Activated B cell treated with CpG ODN at 0.5 μM for 24 hours (primary cell): Measurements from ENCODE around the gene NBEAL2. TPM values are rescaled to one million over a fixed set of nuclear protein-coding genes. Genes with fewer than 3 reads are reported as not detected.

Source experiments
- ATAC-seq: fragments of 200-7000 bp; cut with Tn5 transposase; one replicate; pipeline ENCODE4 v1.10.0; 2021; ENCODE audit warnings: low read depth, mild to moderate bottlenecking, moderate library complexity
- CTCF ChIA-PET: fragments of 350-600 bp; sonication (Branson Sonifier 250); formaldehyde crosslinking; loops from one replicate; lab custom pipeline; 2021; ENCODE audit warnings: antibody characterized with exemption; lab: Charles Lee
- POLR2A ChIA-PET: fragments of 350-600 bp; sonication (Branson Sonifier 250); formaldehyde crosslinking; loops from one replicate; lab custom pipeline; 2021; ENCODE audit warnings: antibody characterized with exemption; lab: Charles Lee
- DNase-seq: peaks from one replicate; pipeline ENCODE4 v3.0.0; 2022
- H3K27ac Mint-ChIP-seq: one replicate; pipeline ENCODE4 v1.8.0; 2020; ENCODE audit warnings: mixed read lengths
- H3K27me3 Mint-ChIP-seq: one replicate; pipeline ENCODE4 v1.8.0; 2021; ENCODE audit warnings: mixed read lengths
- H3K36me3 Mint-ChIP-seq: one replicate; pipeline ENCODE4 v1.8.0; 2021; ENCODE audit warnings: low read depth, mixed read lengths
- H3K4me1 Mint-ChIP-seq: one replicate; pipeline ENCODE4 v1.8.0; 2021; ENCODE audit warnings: mixed read lengths
- H3K4me3 Mint-ChIP-seq: one replicate; pipeline ENCODE4 v1.8.0; 2020; ENCODE audit warnings: mild to moderate bottlenecking, mixed read lengths
- H3K9me3 Mint-ChIP-seq: one replicate; pipeline ENCODE4 v1.8.0; 2020; ENCODE audit warnings: mixed read lengths
- CTCF ChIP-seq: fragments of 200-600 bp; IDR thresholded peaks from one replicate; pipeline ENCODE4 v1.8.0; 2022; ENCODE audit warnings: antibody characterized with exemption, mild to moderate bottlenecking
- intact Hi-C: fragments of 100-400 bp; cut with micrococcal nuclease; formaldehyde crosslinking; loops from one replicate; pipeline ENCODE4 v1.15.1; 2024
- total RNA-seq: library from RNA; stranded (reverse); gene quantifications from 2 replicates; pipeline ENCODE4 v1.2.3, GENCODE V29; 2022

The NBEAL2 gene
- total RNA-seq, 1 donor from 2014 or later, result 98.6 TPM

DNA sequence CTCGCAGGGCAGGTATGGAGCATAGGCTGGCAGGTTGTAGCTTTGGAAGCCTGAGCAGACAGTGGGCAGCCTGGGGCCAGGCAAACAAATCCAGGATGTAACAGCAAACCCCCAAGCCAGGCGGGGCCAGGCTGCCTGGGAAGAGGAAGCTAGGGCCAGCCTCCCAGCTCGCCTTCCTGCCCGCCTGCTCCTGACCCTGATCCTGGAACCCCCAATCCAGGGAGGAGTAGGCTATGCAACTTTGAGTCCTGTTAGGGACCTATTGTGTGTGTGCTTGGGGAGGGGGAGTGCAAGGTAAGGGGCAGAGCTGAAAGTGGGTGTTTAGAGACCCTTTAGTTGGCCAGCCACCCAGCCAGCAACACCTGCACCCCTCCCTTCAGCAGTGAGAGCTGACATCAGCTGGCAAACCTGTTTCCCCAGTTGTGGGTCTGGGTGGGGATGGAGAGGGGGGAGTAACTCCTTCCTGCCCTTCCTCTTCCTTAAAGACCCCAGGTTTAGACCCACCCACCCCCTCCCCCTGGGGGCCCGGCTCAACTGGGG lies 2.5 kb downstream of the NBEAL2 start:
- Mint-ChIP-seq H3K4me1 (peaks cover 74% of the 10 kb centered on the region), H3K9me3 (no peaks in the 10 kb centered on the region), H3K27me3 (no peaks in the 10 kb centered on the region), H3K27ac (no peak overlapping the region), H3K4me3 (peak overlapping the region; percentile 11), H3K36me3 (peaks cover 5% of the 10 kb centered on the region)
- ChIA-PET CTCF (interaction anchor here (1.0 to 1.5 kb wide), 5 partner anchors 17 to 72 kb away, joined by 3 to 4 read pairs (median 4); no protein-coding TSS in a partner anchor), POLR2A (interaction anchor here (0.5 to 3.0 kb wide), 5 partner anchors 13 to 1084 kb away, joined by 3 to 15 read pairs (median 4); no protein-coding TSS in a partner anchor)
- no peak for TF ChIP-seq CTCF
- intact Hi-C loops, result no loop called here
- DNase-seq, result no peak
- ATAC-seq, result no peak

GRCh38 chr3:46982546-46982945 lies 3.1 kb downstream of the NBEAL2 start:
- Mint-ChIP-seq H3K9me3 (no peaks in the 10 kb centered on the region), H3K4me3 (peak overlapping the region; percentile 15), H3K4me1 (peaks cover 76% of the 10 kb centered on the region), H3K27ac (no peak overlapping the region), H3K36me3 (peaks cover 5% of the 10 kb centered on the region), H3K27me3 (no peaks in the 10 kb centered on the region)
- POLR2A ChIA-PET, result interaction anchor here (0.7 to 2.2 kb wide), 2 partner anchors 23 to 277 kb away, joined by 7 to 10 read pairs; no protein-coding TSS in a partner anchor
- ATAC-seq, result no peak
- no peak for TF ChIP-seq CTCF
- intact Hi-C loops, result no loop called here
- CTCF ChIA-PET, result interaction anchor here (1.0 to 1.5 kb wide), 3 partner anchors 17 to 73 kb away, joined by 3 to 4 read pairs (median 4); no protein-coding TSS in a partner anchor
- DNase-seq, result no peak

DNA sequence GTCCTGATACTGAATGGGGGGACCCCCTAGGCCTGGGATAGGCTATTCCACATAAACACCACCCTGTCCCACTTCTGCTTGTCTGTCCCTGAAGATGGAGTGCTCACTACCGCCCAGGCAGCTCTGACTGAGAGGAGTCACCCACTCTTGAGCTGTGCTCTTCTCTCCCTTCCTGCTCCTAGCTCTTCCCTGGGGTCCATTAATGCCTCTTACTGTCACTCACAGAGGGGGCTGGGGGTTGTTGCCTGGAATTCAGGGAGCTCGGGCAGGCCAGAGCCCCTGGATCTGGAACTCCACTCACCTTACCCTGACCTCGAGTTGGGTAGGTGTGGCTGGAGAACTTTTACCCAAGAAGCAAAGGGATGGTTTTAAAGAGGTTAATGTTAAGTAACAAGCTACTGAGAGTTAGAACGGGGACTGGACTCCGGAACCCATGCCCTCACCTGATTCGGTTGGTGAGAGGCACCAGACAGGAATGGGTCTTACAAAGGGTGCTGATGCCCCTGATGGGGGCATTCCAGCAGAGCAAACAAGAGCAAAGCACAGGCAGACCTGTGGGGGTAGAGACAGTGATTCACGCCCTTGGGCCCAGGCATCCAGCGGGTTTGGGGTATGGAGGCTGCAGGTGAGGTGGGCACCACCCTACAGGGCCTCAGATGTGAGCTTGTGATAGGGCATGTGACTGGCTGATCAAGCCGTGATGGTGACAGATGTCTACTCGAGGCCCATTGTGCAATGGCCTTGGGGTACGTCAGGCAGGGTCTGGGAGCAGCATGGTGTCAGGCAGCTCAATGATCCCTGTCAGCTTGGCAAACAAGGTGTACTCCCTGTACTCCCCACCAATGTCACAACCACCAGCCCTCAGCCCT lies 5.4 kb downstream of the NBEAL2 start:
- Mint-ChIP-seq H3K27me3 (no peaks in the 10 kb centered on the region), H3K4me1 (peaks cover 82% of the 10 kb centered on the region), H3K9me3 (no peaks in the 10 kb centered on the region), H3K27ac (no peak overlapping the region), H3K4me3 (no peak overlapping the region), H3K36me3 (peaks cover 10% of the 10 kb centered on the region)
- TF ChIP-seq CTCF, result no peak
- ChIA-PET POLR2A (interaction anchor here (0.5 to 2.6 kb wide), 3 partner anchors 9 to 482 kb away, joined by 3 to 20 read pairs (median 4); partner anchors contain the start of gene CCDC12), CTCF (interaction anchor here (1.3 kb wide), 1 partner anchor 14 kb away, joined by 4 read pairs; no protein-coding TSS in a partner anchor)
- intact Hi-C loops, result no loop called here
- DNase-seq, result no peak
- no peak for ATAC-seq

DNA sequence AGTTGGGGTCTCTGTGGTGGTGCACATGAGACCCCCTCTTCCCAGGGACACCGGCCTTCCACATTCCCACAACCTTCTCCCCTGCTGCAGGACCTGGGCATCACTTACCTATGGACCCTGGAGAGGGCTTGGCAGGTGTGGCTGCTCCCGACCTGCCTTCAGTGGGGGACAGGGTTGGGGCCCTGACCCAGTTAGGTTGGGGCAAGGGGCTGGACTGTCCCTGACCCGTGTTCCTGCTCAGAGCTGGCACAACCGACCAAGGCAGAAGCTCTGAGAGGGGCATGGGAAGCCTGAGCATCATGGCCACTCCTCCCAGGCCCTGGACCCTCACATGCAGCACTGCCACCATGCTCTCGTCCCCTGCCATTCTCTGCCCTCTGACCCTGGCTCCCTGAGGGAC lies 6.1 kb downstream of the NBEAL2 start:
- intact Hi-C loops, result no loop called here
- TF ChIP-seq CTCF, result no peak
- Mint-ChIP-seq H3K4me3 (no peak overlapping the region), H3K36me3 (peaks cover 16% of the 10 kb centered on the region), H3K27me3 (no peaks in the 10 kb centered on the region), H3K27ac (no peak overlapping the region), H3K9me3 (no peaks in the 10 kb centered on the region), H3K4me1 (peaks cover 83% of the 10 kb centered on the region)
- ATAC-seq, result no peak
- ChIA-PET POLR2A (interaction anchor here (2.6 kb wide), 1 partner anchor 9 kb away, joined by 20 read pairs; the partner anchor contains the start of gene CCDC12), CTCF (interaction anchor here (0.6 kb wide), 1 partner anchor 11 kb away, joined by 5 read pairs; no protein-coding TSS in a partner anchor)
- no peak for DNase-seq
